RWPE2 (cell line): Measurements from ENCODE around the gene PDE6B.

ENCODE experiments used
- ATAC-seq: fragments of 200-7000 bp; cut with Tn5 transposase; 3 replicates; pipeline ENCODE4 v1.9.1; 2021; ENCODE audit warnings: low read depth
- DNase-seq: peaks from one replicate; pipeline ENCODE4 v3.0.0-alpha.2; 2020; ENCODE audit warnings: low spot score
- H3K27ac ChIP-seq: fragments of 450-650 bp; 2 replicates; pipeline ENCODE4 v1.5.1; 2017; ENCODE audit warnings: mild to moderate bottlenecking; ENCODE audit not compliant: poor library complexity, severe bottlenecking
- H3K27me3 ChIP-seq: fragments of 250-450 bp; sonication (Bioruptor Pico); 2 replicates; pipeline ENCODE4 v1.5.1; 2021; ENCODE audit warnings: mild to moderate bottlenecking, moderate library complexity; ENCODE audit not compliant: insufficient read depth, poor library complexity, severe bottlenecking
- H3K36me3 ChIP-seq: fragments of 250-450 bp; sonication (Bioruptor Pico); 2 replicates; pipeline ENCODE4 v1.5.1; 2020; ENCODE audit warnings: low read depth, mild to moderate bottlenecking, moderate library complexity
- H3K4me1 ChIP-seq: fragments of 250-450 bp; sonication (Bioruptor Pico); 2 replicates; pipeline ENCODE4 v1.5.1; 2021; ENCODE audit warnings: mild to moderate bottlenecking, moderate library complexity; ENCODE audit not compliant: insufficient read depth, poor library complexity, severe bottlenecking
- H3K4me3 ChIP-seq: fragments of 250-450 bp; sonication (Bioruptor Pico); 2 replicates; pipeline ENCODE4 v1.5.1; 2021; ENCODE audit warnings: mild to moderate bottlenecking, moderate library complexity; ENCODE audit not compliant: severe bottlenecking
- H3K9me3 ChIP-seq: fragments of 250-450 bp; sonication (Bioruptor Pico); 2 replicates; pipeline ENCODE4 v1.5.1; 2021; ENCODE audit warnings: mild to moderate bottlenecking, moderate library complexity; ENCODE audit not compliant: severe bottlenecking
- CTCF ChIP-seq: fragments of 450-650 bp; IDR thresholded peaks from one replicate; pipeline ENCODE4 v1.5.1; 2017; ENCODE audit warnings: mild to moderate bottlenecking, moderate library complexity; ENCODE audit not compliant: poor library complexity, severe bottlenecking

PDE6B gene

GRCh38 chr4:657338-657833 lies 32.0 kb downstream of the PDE6B start:
- H3K27ac ChIP-seq, result no peak overlapping the region
- no peaks in the 10 kb centered on the region for H3K4me1 ChIP-seq
- DNase-seq, result peak; percentile 54
- H3K4me3 ChIP-seq, result no peak overlapping the region
- H3K36me3 ChIP-seq, result no peaks in the 10 kb centered on the region
- no peaks in the 10 kb centered on the region for H3K9me3 ChIP-seq
- no peaks in the 10 kb centered on the region for H3K27me3 ChIP-seq
- ATAC-seq, result no peak
- no peak for TF ChIP-seq CTCF

DNA sequence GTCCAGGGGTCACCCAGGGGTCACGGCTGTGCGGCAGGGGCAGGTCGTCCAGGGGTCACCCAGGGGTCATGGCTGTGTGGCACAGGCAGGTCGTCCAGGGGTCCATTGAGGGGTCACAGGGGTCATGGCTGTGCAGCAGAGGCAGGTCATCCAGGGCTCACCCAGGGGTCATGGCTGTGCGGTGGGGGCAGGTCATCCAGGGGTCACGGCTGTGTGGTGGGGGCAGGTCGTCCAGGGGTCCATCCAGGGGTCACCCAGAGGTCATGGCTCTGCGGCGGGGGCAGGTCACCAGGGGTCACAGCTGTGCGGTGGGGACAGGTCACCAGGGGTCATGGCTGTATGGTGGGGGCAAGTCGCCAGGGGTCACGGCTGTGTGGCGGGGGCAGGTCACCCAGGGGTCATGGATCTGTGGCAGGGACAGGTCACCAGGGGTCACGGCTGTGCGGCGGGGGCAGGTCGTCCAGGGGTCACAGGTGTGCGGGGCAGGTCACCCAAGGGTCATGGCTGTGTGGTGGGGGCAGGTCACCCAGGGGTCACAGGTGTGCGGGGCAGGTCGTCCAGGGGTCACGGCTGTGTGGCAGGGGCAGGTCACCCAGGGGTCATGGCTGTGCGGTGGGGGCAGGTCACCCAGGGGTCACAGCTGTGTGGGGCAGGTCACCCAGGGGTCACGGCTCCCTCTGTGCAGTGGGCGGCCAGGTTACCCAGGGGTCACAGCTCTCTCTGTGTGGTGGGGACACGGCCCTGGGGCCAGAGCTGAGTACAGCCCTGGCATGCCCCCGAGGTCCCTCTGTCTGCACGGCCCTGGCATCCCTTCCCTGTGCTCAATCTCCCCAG lies 32.7 kb downstream of the PDE6B start:
- no peak for ATAC-seq

GRCh38 chr4:658681-659667 lies 33.6 kb downstream of the PDE6B start:
- Histone ChIP-seq H3K27ac (no peak overlapping the region), H3K4me1 (no peaks in the 10 kb centered on the region), H3K4me3 (no peak overlapping the region), H3K9me3 (no peaks in the 10 kb centered on the region), H3K27me3 (no peaks in the 10 kb centered on the region), H3K36me3 (no peaks in the 10 kb centered on the region)
- DNase-seq (peak; percentile 47), ATAC-seq (no peak)
- no peak for TF ChIP-seq CTCF

More for the DNA sequence above, 32.7 kb downstream of the PDE6B start:
- Histone ChIP-seq H3K9me3 (no peaks in the 10 kb centered on the region), H3K27ac (no peak overlapping the region), H3K27me3 (no peaks in the 10 kb centered on the region), H3K4me3 (no peak overlapping the region), H3K36me3 (no peaks in the 10 kb centered on the region), H3K4me1 (no peaks in the 10 kb centered on the region)
- no peak for TF ChIP-seq CTCF
- DNase-seq, result peak; percentile 54

DNA sequence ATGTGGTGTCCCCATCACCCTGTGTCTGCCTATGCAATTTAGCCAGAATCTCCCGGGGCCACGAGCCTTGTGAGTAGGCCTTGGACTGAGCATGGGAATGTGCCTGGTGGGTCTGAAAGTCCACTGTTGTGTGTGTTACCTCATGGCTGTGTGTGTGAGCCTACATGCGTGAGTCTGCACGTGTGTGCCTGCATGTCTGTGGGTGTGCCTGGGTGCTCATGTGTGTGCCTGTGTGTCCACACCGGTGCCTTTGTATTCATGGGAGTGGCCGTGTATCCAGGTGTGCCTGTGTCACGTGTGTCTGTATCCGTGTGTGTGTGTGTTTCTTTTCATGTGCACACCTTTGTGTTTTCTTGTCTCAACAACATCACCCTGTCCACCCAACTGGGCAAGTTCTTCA lies 34.5 kb downstream of the PDE6B start:
- no peak overlapping the region for H3K4me3 ChIP-seq
- TF ChIP-seq CTCF, result no peak
- no peak for ATAC-seq

More for the DNA sequence above, 34.5 kb downstream of the PDE6B start:
- Histone ChIP-seq H3K9me3 (no peaks in the 10 kb centered on the region), H3K27ac (no peak overlapping the region), H3K27me3 (no peaks in the 10 kb centered on the region), H3K4me1 (no peaks in the 10 kb centered on the region), H3K36me3 (no peaks in the 10 kb centered on the region)
- DNase-seq, result peak; percentile 33
